SK-N-SH (cell line): ENCODE measurements around the gene HSD3B2.

Source experiments
- CHD2 ChIP-seq: fragments of 150-350 bp; IDR thresholded peaks from 2 replicates; pipeline ENCODE4 v1.6.1; 2018; ENCODE audit warnings: low read length; ENCODE audit not compliant: partially characterized antibody
- CTCF ChIP-seq: fragments of 200-600 bp; sonication (generic); IDR thresholded peaks from 2 replicates; pipeline ENCODE4 v1.6.1; 2017; ENCODE audit warnings: antibody characterized with exemption, mild to moderate bottlenecking, moderate library complexity
- EP300 ChIP-seq, 2 experiments: IDR thresholded peaks; 2 replicates each; pipeline versions ENCODE4 v1.4.0 to v1.6.1; 2012; ENCODE audit warnings: borderline replicate concordance in 1 of 2, low read depth in 1 of 2, low read length in 1 of 2
- EZH2phosphoT487 ChIP-seq: fragments of 200-600 bp; sonication (generic); IDR thresholded peaks from 2 replicates; pipeline ENCODE4 v1.6.1; 2017; ENCODE audit warnings: low read depth, mixed run types, mild to moderate bottlenecking, antibody characterized with exemption, moderate library complexity, borderline replicate concordance
- POLR2AphosphoS5 ChIP-seq: IDR thresholded peaks from 2 replicates; pipeline ENCODE4 v1.6.1; 2012; ENCODE audit warnings: low read depth, low read length
- RCOR1 ChIP-seq: fragments of 150-350 bp; IDR thresholded peaks from 2 replicates; pipeline ENCODE4 v1.6.1; 2017; ENCODE audit warnings: antibody characterized with exemption, low read length
- RFX5 ChIP-seq: IDR thresholded peaks from 2 replicates; pipeline ENCODE4 v1.6.1; 2012; ENCODE audit warnings: mild to moderate bottlenecking, improper control_type of control experiment, low read length
- TAF1 ChIP-seq: IDR thresholded peaks from 2 replicates; pipeline ENCODE4 v1.6.1; 2012; ENCODE audit warnings: low read depth, mild to moderate bottlenecking, low read length, moderate library complexity, borderline replicate concordance
- TEAD4 ChIP-seq: IDR thresholded peaks from 2 replicates; pipeline ENCODE4 v1.4.0; 2012; ENCODE audit warnings: mild to moderate bottlenecking, borderline replicate concordance; ENCODE audit not compliant: insufficient read depth
- USF2 ChIP-seq: fragments of 150-350 bp; IDR thresholded peaks from 2 replicates; pipeline ENCODE4 v1.6.1; 2017; ENCODE audit warnings: antibody characterized with exemption, low read length, low read depth, borderline replicate concordance

- no peak for TF ChIP-seq USF2
- TF ChIP-seq EP300 (IDR thresholded peaks at IDR 0.05; ENCODE audit: borderline replicate concordance in 1 of 2, low read depth in 1 of 2, low read length in 1 of 2), result no peak
- no peak for TF ChIP-seq RCOR1
- TF ChIP-seq POLR2AphosphoS5, result no peak
- no peak for TF ChIP-seq TAF1
- no peak for TF ChIP-seq CHD2
- TF ChIP-seq TEAD4, result no peak
- TF ChIP-seq CTCF, result no peak
- no peak for TF ChIP-seq EZH2phosphoT487
- no peak for TF ChIP-seq RFX5
Measured at GRCh38 chr1:119467219-119467618, 52.3 kb downstream of the HSD3B2 start.
